Endothelial cell of umbilical vein (primary cell): Measurements from ENCODE around the gene NAA30. TPM values are rescaled to one million over a fixed set of nuclear protein-coding genes. Genes with fewer than 3 reads are reported as not detected.

Experiments used
- BruUV-seq: library from RNA; stranded (reverse); fragments of 400-500 nt; replicated peaks from 2 replicates; lab custom pipeline; 2021; lab: Mats Ljungman, UMichigan
- CTCF ChIA-PET: fragments of 300-600, 350-600 bp; sonication (Branson Sonifier 250); formaldehyde crosslinking; loops from one replicate; lab custom pipeline; 2021; ENCODE audit warnings: antibody characterized with exemption, inconsistent platforms; lab: Charles Lee
- POLR2A ChIA-PET: fragments of 300-600, 350-600 bp; sonication (Branson Sonifier 250); formaldehyde crosslinking; loops from one replicate; lab custom pipeline; 2021; ENCODE audit warnings: antibody characterized with exemption, inconsistent platforms; lab: Charles Lee
- DNase-seq: peaks from one replicate; pipeline ENCODE4 v3.0.0-alpha.2; 2011; ENCODE audit warnings: low read depth, low spot score
- FAIRE-seq: peaks from 2 replicates; lab custom pipeline; 2011; peaks lifted over from hg19 to GRCh38; lab: Jason Lieb, UNC
- H2AFZ ChIP-seq: 2 replicates; pipeline ENCODE4 v1.6.0; 2012; ENCODE audit warnings: low read depth, low read length, control low read depth, inconsistent platforms
- H3K27ac ChIP-seq: 2 replicates; pipeline ENCODE4 v1.5.1; 2011; ENCODE audit warnings: low read depth, mild to moderate bottlenecking, control low read depth, low read length, moderate library complexity; ENCODE audit not compliant: insufficient read depth
- H3K27me3 ChIP-seq, 2 experiments: 2 replicates each; pipeline versions ENCODE4 v1.6.0 to v1.6.1; 2011; ENCODE audit warnings: low read length in 2 of 2, mixed read lengths in 1 of 2; ENCODE audit not compliant: control insufficient read depth in 2 of 2, insufficient read depth in 2 of 2
- H3K36me3 ChIP-seq, 2 experiments: 2 replicates in 1 of 2; 3 replicates in 1 of 2; pipeline ENCODE4 v1.5.1; 2011; ENCODE audit warnings: low read length in 2 of 2, mild to moderate bottlenecking in 1 of 2, moderate library complexity in 1 of 2; ENCODE audit not compliant: control insufficient read depth in 2 of 2, insufficient read depth in 2 of 2; ENCODE audit errors: extremely low read depth in 1 of 2
- H3K4me1 ChIP-seq: 3 replicates; pipeline ENCODE4 v1.5.1; 2011; ENCODE audit warnings: mild to moderate bottlenecking, low read length; ENCODE audit not compliant: control insufficient read depth, insufficient read depth; ENCODE audit errors: extremely low read depth
- H3K4me2 ChIP-seq: 2 replicates; pipeline ENCODE4 v1.6.1; 2011; ENCODE audit warnings: low read length, control low read depth, mixed read lengths; ENCODE audit not compliant: insufficient read depth
- H3K4me3 ChIP-seq, 3 experiments: fragments of 200-600 bp in 1 of 3; sonication (generic), shearing (Covaris generic) in 1 of 3; replicated peaks in 1 of 3; 2 replicates each; pipeline ENCODE4 v1.5.1; 2011 to 2016; ENCODE audit warnings: control low read depth in 3 of 3, low read length in 3 of 3, mild to moderate bottlenecking in 2 of 3, inconsistent platforms in 1 of 3, low read depth in 1 of 3, moderate library complexity in 1 of 3; ENCODE audit not compliant: insufficient read depth in 1 of 3
- H3K79me2 ChIP-seq: 2 replicates; pipeline ENCODE4 v1.6.0; 2012; ENCODE audit warnings: low read length, inconsistent platforms; ENCODE audit not compliant: control insufficient read depth, insufficient read depth
- H3K9ac ChIP-seq: replicated peaks from 2 replicates; pipeline ENCODE3; 2011; ENCODE audit warnings: low read length, control low read depth; ENCODE audit not compliant: insufficient read depth; ENCODE audit errors: extremely low read depth
- H3K9me1 ChIP-seq: replicated peaks from 3 replicates; pipeline ENCODE4 v1.6.0; 2011; ENCODE audit warnings: mild to moderate bottlenecking, low read length; ENCODE audit not compliant: control insufficient read depth, insufficient read depth; ENCODE audit errors: extremely low read depth
- H3K9me3 ChIP-seq: replicated peaks from 2 replicates; pipeline ENCODE4 v1.5.1; 2012; ENCODE audit warnings: low read length, inconsistent platforms; ENCODE audit not compliant: control insufficient read depth, insufficient read depth
- H4K20me1 ChIP-seq: replicated peaks from 2 replicates; pipeline ENCODE3; 2011; ENCODE audit warnings: mild to moderate bottlenecking, low read length; ENCODE audit not compliant: control insufficient read depth, insufficient read depth; ENCODE audit errors: extremely low read depth
- EZH2 ChIP-seq: IDR thresholded peaks from 2 replicates; pipeline ENCODE4 v1.6.1; 2012; ENCODE audit warnings: borderline replicate concordance, low read depth, mild to moderate bottlenecking, moderate library complexity, low read length, inconsistent platforms; ENCODE audit not compliant: severe bottlenecking
- FOS ChIP-seq: IDR thresholded peaks from 2 replicates; pipeline ENCODE4 v1.6.1; 2011; ENCODE audit warnings: mild to moderate bottlenecking, low read length, moderate library complexity, borderline replicate concordance; ENCODE audit not compliant: insufficient read depth
- GATA2 ChIP-seq: IDR thresholded peaks from 2 replicates; pipeline ENCODE4 v1.7.0; 2011; ENCODE audit warnings: low read depth, mild to moderate bottlenecking, moderate library complexity, mixed read lengths, low read length; ENCODE audit not compliant: insufficient read length, insufficient read depth
- JUN ChIP-seq: IDR thresholded peaks from 2 replicates; pipeline ENCODE4 v1.6.1; 2011; ENCODE audit warnings: borderline replicate concordance, low read depth; ENCODE audit not compliant: insufficient read length, insufficient read depth
- MYC ChIP-seq: IDR thresholded peaks from one replicate; pipeline ENCODE4 v1.6.1; 2011; ENCODE audit warnings: mild to moderate bottlenecking, low read depth, low read length
- POLR2A ChIP-seq: IDR thresholded peaks from 2 replicates; pipeline ENCODE4 v1.6.1; 2012; ENCODE audit warnings: low read depth, mild to moderate bottlenecking, control low read depth, low read length
- POLR2AphosphoS5 ChIP-seq: IDR thresholded peaks from 2 replicates; pipeline ENCODE4 v1.6.1; 2012; ENCODE audit warnings: low read depth, mild to moderate bottlenecking, control low read depth, low read length, moderate library complexity; ENCODE audit not compliant: insufficient read depth
- dilution Hi-C: fragments of 300-500 bp; cut with MboI; formaldehyde crosslinking; loops from one replicate; pipeline ENCODE4 v1.15.0; 2019; ENCODE audit warnings: low sequenced_read_pairs; ENCODE audit not compliant: extremely low pct_ligation_motif_present
- intact Hi-C: fragments of 100-400 bp; cut with micrococcal nuclease; formaldehyde crosslinking; loops from one replicate; pipeline ENCODE4 v1.10.0; 2022
- polyA plus RNA-seq, 4 experiments: library from polyadenylated mRNA; depleted of rRNA in 3 of 4; stranded (reverse) in 3 of 4; unstranded in 1 of 4; fragments of >200 nt; gene quantifications; 2 replicates each; pipeline versions ENCODE4 v1.2.1 to v1.2.3, GENCODE V29; 2011 to 2012; ENCODE audit warnings: missing spikeins in 1 of 4
- total RNA-seq: library from RNA; stranded (reverse); gene quantifications from 2 replicates; pipeline ENCODE4 v1.2.3, GENCODE V29; 2021
- TF ChIP-seq, protein P1 (sequence below): IDR thresholded peaks from 2 replicates; pipeline ENCODE4 v1.6.1; 2011; ENCODE audit not compliant: insufficient read depth, insufficient read length
- TF ChIP-seq, protein P2 (sequence below), 2 donors: IDR thresholded peaks; 1 replicate in 1 of 2; 2 replicates in 1 of 2; pipeline ENCODE4 v1.5.1; 2011; ENCODE audit warnings: low read length in 2 of 2, mild to moderate bottlenecking in 2 of 2, moderate library complexity in 2 of 2, control low read depth in 1 of 2, inconsistent platforms in 1 of 2, low read depth in 1 of 2; ENCODE audit not compliant: insufficient read depth in 1 of 2; ENCODE audit errors: extremely low read depth in 1 of 2

The NAA30 gene
- total and polyA plus RNA-seq, 2 donors (not counting 3 experiments of a cell fraction or from before 2014, with no cell fraction given): 5.4 to 21.8 TPM

DNA sequence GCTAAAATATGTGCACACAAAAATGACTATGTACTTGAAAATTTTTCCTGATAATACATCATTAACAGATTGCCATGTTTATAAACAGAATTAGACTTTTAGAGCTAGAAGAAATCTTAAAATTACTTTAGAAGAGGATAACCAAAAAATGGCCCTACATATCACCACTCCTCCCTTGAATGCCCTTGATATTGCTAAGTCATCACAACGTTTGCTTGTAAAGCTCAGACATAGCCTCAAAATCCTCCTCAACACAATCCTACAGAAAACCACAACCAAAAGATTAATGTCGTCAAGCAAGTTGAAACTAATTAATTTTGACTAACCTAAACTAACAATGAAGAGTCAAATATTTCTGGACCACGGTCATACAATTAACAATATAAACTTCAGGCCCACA lies 19.4 kb upstream of the NAA30 start:
- TF ChIP-seq EZH2 (no peak), GATA2 (no peak), POLR2AphosphoS5 (no peak), FOS (no peak), POLR2A (no peak), MYC (no peak), JUN (no peak)
- TF ChIP-seq, protein P1, sequence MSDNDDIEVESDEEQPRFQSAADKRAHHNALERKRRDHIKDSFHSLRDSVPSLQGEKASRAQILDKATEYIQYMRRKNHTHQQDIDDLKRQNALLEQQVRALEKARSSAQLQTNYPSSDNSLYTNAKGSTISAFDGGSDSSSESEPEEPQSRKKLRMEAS: no peak
- TF ChIP-seq, protein P2, sequence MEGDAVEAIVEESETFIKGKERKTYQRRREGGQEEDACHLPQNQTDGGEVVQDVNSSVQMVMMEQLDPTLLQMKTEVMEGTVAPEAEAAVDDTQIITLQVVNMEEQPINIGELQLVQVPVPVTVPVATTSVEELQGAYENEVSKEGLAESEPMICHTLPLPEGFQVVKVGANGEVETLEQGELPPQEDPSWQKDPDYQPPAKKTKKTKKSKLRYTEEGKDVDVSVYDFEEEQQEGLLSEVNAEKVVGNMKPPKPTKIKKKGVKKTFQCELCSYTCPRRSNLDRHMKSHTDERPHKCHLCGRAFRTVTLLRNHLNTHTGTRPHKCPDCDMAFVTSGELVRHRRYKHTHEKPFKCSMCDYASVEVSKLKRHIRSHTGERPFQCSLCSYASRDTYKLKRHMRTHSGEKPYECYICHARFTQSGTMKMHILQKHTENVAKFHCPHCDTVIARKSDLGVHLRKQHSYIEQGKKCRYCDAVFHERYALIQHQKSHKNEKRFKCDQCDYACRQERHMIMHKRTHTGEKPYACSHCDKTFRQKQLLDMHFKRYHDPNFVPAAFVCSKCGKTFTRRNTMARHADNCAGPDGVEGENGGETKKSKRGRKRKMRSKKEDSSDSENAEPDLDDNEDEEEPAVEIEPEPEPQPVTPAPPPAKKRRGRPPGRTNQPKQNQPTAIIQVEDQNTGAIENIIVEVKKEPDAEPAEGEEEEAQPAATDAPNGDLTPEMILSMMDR (IDR thresholded peaks at IDR 0.05; ENCODE audit: extremely low read depth in 1 of 2, insufficient read depth in 1 of 2, low read depth in 1 of 2, low read length in 2 of 2): no peak
- BruUV-seq: no TSS peak
- H4K20me1 ChIP-seq: no peaks in the 10 kb centered on the region
- H3K9ac ChIP-seq: no peak overlapping the region
- dilution Hi-C loops: no loop called here
- no peaks in the 10 kb centered on the region for H3K27me3 ChIP-seq
- H3K9me1 ChIP-seq: no peaks in the 10 kb centered on the region
- FAIRE-seq: no peak
- no peak overlapping the region for H3K4me2 ChIP-seq
- ChIA-PET CTCF (interaction anchor here (0.9 to 3.3 kb wide), 3 partner anchors 8 to 54 kb away, joined by 3 to 9 read pairs (median 3); no protein-coding TSS in a partner anchor), POLR2A (no interaction called here)
- H3K36me3 ChIP-seq: no peaks in the 10 kb centered on the region
- H3K9me3 ChIP-seq: no peaks in the 10 kb centered on the region
- H3K79me2 ChIP-seq: no peaks in the 10 kb centered on the region
- DNase-seq: no peak
- no peak overlapping the region for H3K27ac ChIP-seq
- no peaks in the 10 kb centered on the region for H3K4me1 ChIP-seq
- no peak overlapping the region for H3K4me3 ChIP-seq
- no peak overlapping the region for H2AFZ ChIP-seq
- intact Hi-C loops: no loop called here
